HEK293 (cell line): Measurements from ENCODE around the gene AIFM1.

Experiments used
- CTCF ChIP-seq: fragments of 450-650 bp; formaldehyde crosslinking; IDR thresholded peaks from 2 replicates; pipeline ENCODE4 v1.5.1; 2016; ENCODE audit warnings: missing biosample characterization, missing genetic modification characterization
- PRDM6 ChIP-seq: fragments of 450-650 bp; formaldehyde crosslinking; IDR thresholded peaks from 2 replicates; pipeline ENCODE4 v1.5.1; 2017; ENCODE audit warnings: missing biosample characterization, missing genetic modification characterization
- SETDB1 ChIP-seq: IDR thresholded peaks from one replicate; pipeline ENCODE4 v1.6.1; 2017; ENCODE audit warnings: mild to moderate bottlenecking, low read length, moderate library complexity, mixed read lengths; ENCODE audit not compliant: insufficient read length
- YY1 ChIP-seq: fragments of 450-650 bp; formaldehyde crosslinking; IDR thresholded peaks from 2 replicates; pipeline ENCODE4 v1.5.1; 2018; ENCODE audit warnings: missing biosample characterization, missing genetic modification characterization
- ZBTB10 ChIP-seq: fragments of 450-650 bp; formaldehyde crosslinking; IDR thresholded peaks from 2 replicates; pipeline ENCODE4 v1.5.1; 2016; ENCODE audit warnings: missing biosample characterization, missing genetic modification characterization
- ZNF449 ChIP-seq: fragments of 450-650 bp; formaldehyde crosslinking; IDR thresholded peaks from 2 replicates; pipeline ENCODE4 v1.5.1; 2017; ENCODE audit warnings: missing biosample characterization, mild to moderate bottlenecking, missing genetic modification characterization, moderate library complexity
- ZNF639 ChIP-seq: fragments of 450-650 bp; formaldehyde crosslinking; IDR thresholded peaks from 2 replicates; pipeline ENCODE4 v1.5.1; 2016; ENCODE audit warnings: missing biosample characterization, missing genetic modification characterization
- ZNF670 ChIP-seq: fragments of 450-650 bp; formaldehyde crosslinking; IDR thresholded peaks from 2 replicates; pipeline ENCODE4 v1.5.1; 2016; ENCODE audit warnings: missing biosample characterization, missing genetic modification characterization, low read depth
- ZNF747 ChIP-seq: fragments of 450-650 bp; formaldehyde crosslinking; IDR thresholded peaks from 2 replicates; pipeline ENCODE4 v1.5.1; 2016; ENCODE audit warnings: missing biosample characterization, missing genetic modification characterization
- ZNF768 ChIP-seq: fragments of 450-650 bp; formaldehyde crosslinking; IDR thresholded peaks from 2 replicates; pipeline ENCODE4 v1.5.1; 2018; ENCODE audit warnings: missing biosample characterization, mild to moderate bottlenecking, missing genetic modification characterization

GRCh38 chrX:130086447-130087206 lies 79.0 kb downstream of the AIFM1 start:
- TF ChIP-seq CTCF (tag by site-specific recombination) = no peak
- no peak for TF ChIP-seq YY1
- no peak for TF ChIP-seq ZNF639 (tag by site-specific recombination)
- TF ChIP-seq PRDM6 (tag by site-specific recombination) = no peak
- no peak for TF ChIP-seq ZNF747 (tag by site-specific recombination)
- TF ChIP-seq SETDB1 = no peak
- TF ChIP-seq ZNF670 (tag by site-specific recombination) = no peak
- no peak for TF ChIP-seq ZBTB10 (tag by site-specific recombination)
- no peak for TF ChIP-seq ZNF768 (tag by site-specific recombination)
- TF ChIP-seq ZNF449 (tag by site-specific recombination) = no peak
